WTC11 (cell line): ENCODE results near the gene ZMPSTE24.

ENCODE experiments used
- FOXJ3 ChIP-seq: sonication (generic); formaldehyde crosslinking; IDR thresholded peaks from 2 replicates; pipeline ENCODE4 v1.9.0; 2021; ENCODE audit warnings: missing genetic modification reagents, mild to moderate bottlenecking, borderline replicate concordance
- FOXK1 ChIP-seq: sonication (generic); formaldehyde crosslinking; IDR thresholded peaks from 2 replicates; pipeline ENCODE4 v1.8.0; 2022; ENCODE audit warnings: mild to moderate bottlenecking, moderate library complexity, missing genetic modification reagents
- TP53 ChIP-seq: sonication (generic); formaldehyde crosslinking; IDR thresholded peaks from 2 replicates; pipeline ENCODE4 v1.8.1; 2023; ENCODE audit warnings: mild to moderate bottlenecking, missing genetic modification reagents
- ZNF423 ChIP-seq: fragments of 250-450 bp; sonication (Bioruptor Pico); IDR thresholded peaks from 2 replicates; pipeline ENCODE4 v2.1.2; 2022; ENCODE audit warnings: mild to moderate bottlenecking, moderate library complexity
- TF ChIP-seq, protein P1 (sequence below): fragments of 200-600 bp; IDR thresholded peaks from 2 replicates; pipeline ENCODE4 v1.8.0; 2022; ENCODE audit warnings: antibody characterized with exemption
- TF ChIP-seq, protein P2 (sequence below): sonication (generic); formaldehyde crosslinking; IDR thresholded peaks from 2 replicates; pipeline ENCODE4 v1.8.1; 2023; ENCODE audit warnings: mild to moderate bottlenecking, missing genetic modification reagents, moderate library complexity
- TF ChIP-seq, protein P3 (sequence below): sonication (generic); formaldehyde crosslinking; IDR thresholded peaks from 2 replicates; pipeline ENCODE4 v1.8.1; 2023; ENCODE audit warnings: mild to moderate bottlenecking, missing genetic modification reagents

DNA sequence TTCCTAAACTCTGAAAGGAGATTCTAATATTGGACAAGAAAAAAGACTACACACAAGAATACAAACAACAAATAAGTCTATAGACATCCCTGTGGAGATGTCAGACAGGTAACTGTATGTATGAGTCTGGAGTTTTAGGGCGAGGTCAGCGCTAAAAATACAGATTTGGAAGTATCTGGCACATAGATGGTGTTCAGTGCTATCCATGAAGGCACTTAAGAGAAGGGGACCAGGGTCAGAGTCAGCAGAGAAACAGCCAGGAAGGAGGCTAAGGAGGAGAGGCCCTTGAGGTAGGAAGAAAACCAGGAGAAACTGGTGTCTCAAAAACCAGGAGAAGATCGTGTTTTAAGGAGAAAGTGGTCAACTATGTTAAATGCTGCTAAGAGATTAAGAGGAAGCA, 18.1 kb downstream of the ZMPSTE24 start:
- TF ChIP-seq, protein P1, sequence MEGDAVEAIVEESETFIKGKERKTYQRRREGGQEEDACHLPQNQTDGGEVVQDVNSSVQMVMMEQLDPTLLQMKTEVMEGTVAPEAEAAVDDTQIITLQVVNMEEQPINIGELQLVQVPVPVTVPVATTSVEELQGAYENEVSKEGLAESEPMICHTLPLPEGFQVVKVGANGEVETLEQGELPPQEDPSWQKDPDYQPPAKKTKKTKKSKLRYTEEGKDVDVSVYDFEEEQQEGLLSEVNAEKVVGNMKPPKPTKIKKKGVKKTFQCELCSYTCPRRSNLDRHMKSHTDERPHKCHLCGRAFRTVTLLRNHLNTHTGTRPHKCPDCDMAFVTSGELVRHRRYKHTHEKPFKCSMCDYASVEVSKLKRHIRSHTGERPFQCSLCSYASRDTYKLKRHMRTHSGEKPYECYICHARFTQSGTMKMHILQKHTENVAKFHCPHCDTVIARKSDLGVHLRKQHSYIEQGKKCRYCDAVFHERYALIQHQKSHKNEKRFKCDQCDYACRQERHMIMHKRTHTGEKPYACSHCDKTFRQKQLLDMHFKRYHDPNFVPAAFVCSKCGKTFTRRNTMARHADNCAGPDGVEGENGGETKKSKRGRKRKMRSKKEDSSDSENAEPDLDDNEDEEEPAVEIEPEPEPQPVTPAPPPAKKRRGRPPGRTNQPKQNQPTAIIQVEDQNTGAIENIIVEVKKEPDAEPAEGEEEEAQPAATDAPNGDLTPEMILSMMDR: no peak
- TF ChIP-seq ZNF423 (CRISPR knock-in tag) (no peak), TP53 (no peak), FOXJ3 (CRISPR knock-in tag) (no peak), FOXK1 (CRISPR knock-in tag) (no peak)
- TF ChIP-seq, protein P2, sequence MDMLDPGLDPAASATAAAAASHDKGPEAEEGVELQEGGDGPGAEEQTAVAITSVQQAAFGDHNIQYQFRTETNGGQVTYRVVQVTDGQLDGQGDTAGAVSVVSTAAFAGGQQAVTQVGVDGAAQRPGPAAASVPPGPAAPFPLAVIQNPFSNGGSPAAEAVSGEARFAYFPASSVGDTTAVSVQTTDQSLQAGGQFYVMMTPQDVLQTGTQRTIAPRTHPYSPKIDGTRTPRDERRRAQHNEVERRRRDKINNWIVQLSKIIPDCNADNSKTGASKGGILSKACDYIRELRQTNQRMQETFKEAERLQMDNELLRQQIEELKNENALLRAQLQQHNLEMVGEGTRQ: no peak
- TF ChIP-seq, protein P3, sequence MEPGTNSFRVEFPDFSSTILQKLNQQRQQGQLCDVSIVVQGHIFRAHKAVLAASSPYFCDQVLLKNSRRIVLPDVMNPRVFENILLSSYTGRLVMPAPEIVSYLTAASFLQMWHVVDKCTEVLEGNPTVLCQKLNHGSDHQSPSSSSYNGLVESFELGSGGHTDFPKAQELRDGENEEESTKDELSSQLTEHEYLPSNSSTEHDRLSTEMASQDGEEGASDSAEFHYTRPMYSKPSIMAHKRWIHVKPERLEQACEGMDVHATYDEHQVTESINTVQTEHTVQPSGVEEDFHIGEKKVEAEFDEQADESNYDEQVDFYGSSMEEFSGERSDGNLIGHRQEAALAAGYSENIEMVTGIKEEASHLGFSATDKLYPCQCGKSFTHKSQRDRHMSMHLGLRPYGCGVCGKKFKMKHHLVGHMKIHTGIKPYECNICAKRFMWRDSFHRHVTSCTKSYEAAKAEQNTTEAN: no peak
